Pulmonary artery endothelial cell (primary cell): ENCODE measurements around the gene HSPB9. TPM values are rescaled to one million over a fixed set of nuclear protein-coding genes. Genes with fewer than 3 reads are reported as not detected.
"Not testable (repeated sequence)": the region's sequence is repeated elsewhere in the genome, so short reads cannot be mapped to it uniquely, and the experiment has no call there.

Experiments
- DNase-seq: peaks from one replicate; pipeline ENCODE4 v3.0.0-alpha.2; 2011; ENCODE audit warnings: low read depth, low spot score
- total RNA-seq: library from RNA; depleted of rRNA; stranded (reverse); fragments of >200 nt; gene quantifications from 2 replicates; pipeline ENCODE4 v1.2.3, GENCODE V29; 2014

The HSPB9 gene
- total RNA-seq, 1 donor from 2014 or later, result not detected

- DNase-seq, result no peak
Observed at GRCh38 chr17:42141382-42141781, 18.8 kb downstream of the HSPB9 start.

- DNase-seq, result no peak
Observed at GRCh38 chr17:42142371-42142896, 19.8 kb downstream of the HSPB9 start.

- not testable (repeated sequence) for DNase-seq
Observed at GRCh38 chr17:42143138-42143537, 20.5 kb downstream of the HSPB9 start.

- DNase-seq, result no peak
Observed at GRCh38 chr17:42146911-42147607, 24.5 kb downstream of the HSPB9 start.

GRCh38 chr17:42153919-42154742 lies 31.5 kb downstream of the HSPB9 start:
- DNase-seq, result peak; percentile 37

- no peak for DNase-seq
Observed at GRCh38 chr17:42155614-42156045, 33.0 kb downstream of the HSPB9 start.

GRCh38 chr17:42159796-42160530 lies 37.4 kb downstream of the HSPB9 start:
- DNase-seq, result no peak

- no peak for DNase-seq
Observed at GRCh38 chr17:42160531-42160910, 37.9 kb downstream of the HSPB9 start.

GRCh38 chr17:42163113-42163512 lies 40.5 kb downstream of the HSPB9 start:
- DNase-seq, result no peak

GRCh38 chr17:42163696-42164407 lies 41.2 kb downstream of the HSPB9 start:
- no peak for DNase-seq

GRCh38 chr17:42165751-42166150 lies 43.1 kb downstream of the HSPB9 start:
- no peak for DNase-seq

- no peak for DNase-seq
Observed at GRCh38 chr17:42166196-42166763, 43.7 kb downstream of the HSPB9 start.

GRCh38 chr17:42167807-42168206 lies 45.2 kb downstream of the HSPB9 start:
- no peak for DNase-seq

- no peak for DNase-seq
Observed at GRCh38 chr17:42169351-42169750, 46.7 kb downstream of the HSPB9 start.

- DNase-seq, result no peak
Observed at GRCh38 chr17:42171831-42172230, 49.2 kb downstream of the HSPB9 start.

Other genes starting within 250 kb of the HSPB9 start
- gene ACLY, start 203.9 kb upstream of the HSPB9 start, total RNA-seq, result 340 and 356 TPM in 2 replicates
- 0.07 and 0.13 TPM in 2 replicates for gene ODAD4, start 192.2 kb upstream of the HSPB9 start, total RNA-seq
- 66.5 and 75.4 TPM in 2 replicates for gene CNP, start 156.0 kb upstream of the HSPB9 start, total RNA-seq
- gene DNAJC7, start 105.4 kb upstream of the HSPB9 start, total RNA-seq, result 74.8 and 90.8 TPM in 2 replicates
- 41.6 and 52.4 TPM in 2 replicates for gene NKIRAS2, start 102.7 kb upstream of the HSPB9 start, total RNA-seq
- gene C17orf113, start 72.2 kb upstream of the HSPB9 start, total RNA-seq, result 0.11 and 0.26 TPM in 2 replicates
- gene ZNF385C, start 24.3 kb upstream of the HSPB9 start, total RNA-seq, result not detected in 2 replicates
- gene DHX58, start 10.1 kb upstream of the HSPB9 start, total RNA-seq, result 9.6 TPM in 2 replicates
- gene KAT2A, start 1.4 kb upstream of the HSPB9 start, total RNA-seq, result 7.1 and 13.2 TPM in 2 replicates
- gene RAB5C, start 32.2 kb downstream of the HSPB9 start, total RNA-seq, result 105 and 116 TPM in 2 replicates
- gene KCNH4, start 58.3 kb downstream of the HSPB9 start, total RNA-seq, result 0.04 TPM in 1 of 2 replicates, not detected in the other
- not detected in 2 replicates for gene HCRT, start 62.6 kb downstream of the HSPB9 start, total RNA-seq
- gene GHDC, start 71.7 kb downstream of the HSPB9 start, total RNA-seq, result 14.3 and 16.2 TPM in 2 replicates
- 48.5 and 54.3 TPM in 2 replicates for gene STAT5B, start 153.6 kb downstream of the HSPB9 start, total RNA-seq
- gene STAT5A, start 165.7 kb downstream of the HSPB9 start, total RNA-seq, result 33.9 and 36.1 TPM in 2 replicates